GM12872 (cell line): ENCODE measurements around the gene BRAT1.

Experiments
- TF ChIP-seq, protein P1 (sequence below): IDR thresholded peaks from 3 replicates; pipeline ENCODE4 v1.5.1; 2011; ENCODE audit warnings: low read depth, mild to moderate bottlenecking, low read length, moderate library complexity; ENCODE audit not compliant: insufficient read depth

BRAT1 gene

DNA sequence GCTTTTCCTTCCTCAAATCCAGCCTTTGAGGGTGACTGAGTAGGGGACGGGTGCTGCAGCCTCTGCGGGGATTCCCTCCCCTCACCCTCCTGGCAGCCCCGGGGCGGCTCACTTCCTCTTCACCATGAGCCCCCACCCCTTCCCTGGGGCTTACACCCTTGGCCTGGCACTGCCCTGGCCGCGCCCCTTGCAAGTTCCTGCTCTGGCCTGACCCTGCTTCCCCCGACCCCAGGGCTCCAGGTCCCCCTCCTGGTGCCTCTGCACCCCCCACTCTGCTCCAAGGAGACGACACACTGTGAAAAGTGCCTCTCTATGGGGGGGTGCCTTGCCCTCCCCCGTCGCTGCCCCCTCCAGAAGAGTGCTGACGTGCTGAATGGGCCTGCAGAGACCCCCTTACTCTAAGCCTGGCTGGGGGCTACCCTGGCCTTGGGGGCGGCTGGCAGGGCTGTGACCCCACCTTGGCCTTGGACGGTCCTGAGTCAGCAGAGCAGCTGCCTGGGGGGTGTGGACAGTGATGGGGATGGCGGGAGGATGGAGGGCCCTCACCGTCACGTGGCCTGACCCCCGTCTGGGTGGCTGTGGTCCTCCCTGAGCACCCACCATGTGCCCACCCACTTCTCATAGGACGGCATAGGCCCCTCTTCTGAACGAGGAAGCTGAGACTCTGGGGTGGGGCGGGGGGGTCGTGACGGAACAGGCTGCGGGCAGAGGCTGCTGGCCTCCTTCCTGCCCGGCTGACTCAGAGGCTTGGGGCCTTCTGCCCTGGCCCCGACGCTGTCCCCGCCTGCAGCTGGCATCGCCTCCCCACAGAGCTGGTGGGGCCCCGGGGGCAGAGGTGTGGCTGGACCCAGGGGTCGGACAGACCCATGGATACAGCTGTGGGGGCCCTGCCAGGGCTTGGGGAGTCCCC is 25.9 kb downstream of the BRAT1 start:
- TF ChIP-seq, protein P1, sequence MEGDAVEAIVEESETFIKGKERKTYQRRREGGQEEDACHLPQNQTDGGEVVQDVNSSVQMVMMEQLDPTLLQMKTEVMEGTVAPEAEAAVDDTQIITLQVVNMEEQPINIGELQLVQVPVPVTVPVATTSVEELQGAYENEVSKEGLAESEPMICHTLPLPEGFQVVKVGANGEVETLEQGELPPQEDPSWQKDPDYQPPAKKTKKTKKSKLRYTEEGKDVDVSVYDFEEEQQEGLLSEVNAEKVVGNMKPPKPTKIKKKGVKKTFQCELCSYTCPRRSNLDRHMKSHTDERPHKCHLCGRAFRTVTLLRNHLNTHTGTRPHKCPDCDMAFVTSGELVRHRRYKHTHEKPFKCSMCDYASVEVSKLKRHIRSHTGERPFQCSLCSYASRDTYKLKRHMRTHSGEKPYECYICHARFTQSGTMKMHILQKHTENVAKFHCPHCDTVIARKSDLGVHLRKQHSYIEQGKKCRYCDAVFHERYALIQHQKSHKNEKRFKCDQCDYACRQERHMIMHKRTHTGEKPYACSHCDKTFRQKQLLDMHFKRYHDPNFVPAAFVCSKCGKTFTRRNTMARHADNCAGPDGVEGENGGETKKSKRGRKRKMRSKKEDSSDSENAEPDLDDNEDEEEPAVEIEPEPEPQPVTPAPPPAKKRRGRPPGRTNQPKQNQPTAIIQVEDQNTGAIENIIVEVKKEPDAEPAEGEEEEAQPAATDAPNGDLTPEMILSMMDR, result no peak

DNA sequence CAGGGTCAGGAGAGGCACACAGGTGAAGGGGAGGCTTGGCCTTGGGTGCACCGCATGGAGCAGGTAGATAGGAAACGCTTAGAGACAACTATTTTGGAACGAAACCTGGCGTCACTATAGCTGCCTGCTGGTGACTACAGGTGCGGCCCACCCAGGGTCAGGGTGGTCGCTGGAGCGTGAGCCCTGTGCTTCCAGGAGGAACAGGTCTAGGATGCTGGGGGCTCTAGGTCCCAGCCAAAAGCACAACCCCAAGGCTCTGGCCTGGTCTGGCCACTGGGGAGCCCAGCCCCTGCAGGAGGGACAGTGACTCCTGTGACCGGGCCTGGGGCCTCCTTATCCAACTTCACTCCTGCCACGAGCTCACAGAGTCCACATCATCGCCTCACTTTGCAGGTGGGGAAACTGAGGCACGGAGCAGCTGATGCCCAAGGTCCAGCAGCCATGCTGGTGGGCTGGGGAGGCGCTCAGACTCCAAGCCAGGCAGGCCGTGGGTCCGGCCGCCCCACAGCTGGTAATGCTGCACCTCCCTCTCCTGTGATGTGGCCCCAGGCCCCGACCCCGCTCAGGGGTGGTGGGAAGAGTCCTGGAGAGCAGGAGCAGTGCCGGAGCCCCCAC is 26.7 kb downstream of the BRAT1 start:
- TF ChIP-seq, protein P1, result no peak

DNA sequence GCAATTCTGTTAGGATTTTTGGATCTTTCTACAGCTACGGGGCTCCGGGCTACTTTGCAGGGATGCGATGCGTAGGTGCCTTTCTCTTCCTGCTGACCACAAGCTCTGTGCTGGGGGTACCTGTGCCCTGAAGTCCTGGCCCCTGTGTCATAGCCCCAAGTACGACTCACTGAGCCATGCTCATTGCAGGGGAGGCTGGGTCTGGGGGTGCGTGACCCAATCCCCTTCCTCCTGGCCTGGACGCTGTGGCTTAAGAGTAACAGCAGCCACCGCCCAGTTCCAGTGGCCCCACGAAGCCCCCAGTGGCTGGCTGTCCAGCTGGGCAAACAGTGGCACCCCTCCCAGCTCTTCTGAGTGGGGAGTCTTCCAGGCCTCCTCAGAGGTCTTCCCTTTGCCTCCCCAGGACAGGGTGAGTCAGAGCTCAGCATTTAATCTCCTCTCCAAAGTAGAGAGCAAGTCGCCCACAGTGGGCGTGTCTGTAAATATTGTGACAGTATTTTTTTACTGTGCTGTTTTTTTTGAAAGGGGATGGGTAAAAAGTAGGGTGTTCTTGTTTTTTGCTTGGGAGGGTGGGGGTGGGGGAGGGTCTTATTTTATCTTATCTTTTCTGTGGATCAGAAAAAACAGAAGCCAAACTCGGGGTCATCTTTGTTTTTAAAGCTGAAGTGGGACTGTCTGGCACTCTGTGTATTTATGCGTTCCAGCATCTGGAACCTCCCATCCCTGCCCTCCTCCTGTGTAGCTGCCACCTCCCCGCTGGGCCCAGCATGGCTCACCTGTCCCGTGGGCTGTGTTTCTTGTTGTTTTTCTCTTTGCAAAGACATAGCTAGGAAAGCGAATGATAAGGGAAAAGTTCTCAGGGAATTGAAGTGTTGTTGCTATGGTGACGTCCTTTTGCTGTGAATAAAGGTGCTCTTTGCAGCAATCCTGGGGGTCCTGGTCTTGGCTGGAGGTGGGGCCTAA is 27.5 kb downstream of the BRAT1 start:
- TF ChIP-seq, protein P1, result no peak

GRCh38 chr7:2526659-2527504 is 28.4 kb downstream of the BRAT1 start:
- TF ChIP-seq, protein P1, result no peak

DNA sequence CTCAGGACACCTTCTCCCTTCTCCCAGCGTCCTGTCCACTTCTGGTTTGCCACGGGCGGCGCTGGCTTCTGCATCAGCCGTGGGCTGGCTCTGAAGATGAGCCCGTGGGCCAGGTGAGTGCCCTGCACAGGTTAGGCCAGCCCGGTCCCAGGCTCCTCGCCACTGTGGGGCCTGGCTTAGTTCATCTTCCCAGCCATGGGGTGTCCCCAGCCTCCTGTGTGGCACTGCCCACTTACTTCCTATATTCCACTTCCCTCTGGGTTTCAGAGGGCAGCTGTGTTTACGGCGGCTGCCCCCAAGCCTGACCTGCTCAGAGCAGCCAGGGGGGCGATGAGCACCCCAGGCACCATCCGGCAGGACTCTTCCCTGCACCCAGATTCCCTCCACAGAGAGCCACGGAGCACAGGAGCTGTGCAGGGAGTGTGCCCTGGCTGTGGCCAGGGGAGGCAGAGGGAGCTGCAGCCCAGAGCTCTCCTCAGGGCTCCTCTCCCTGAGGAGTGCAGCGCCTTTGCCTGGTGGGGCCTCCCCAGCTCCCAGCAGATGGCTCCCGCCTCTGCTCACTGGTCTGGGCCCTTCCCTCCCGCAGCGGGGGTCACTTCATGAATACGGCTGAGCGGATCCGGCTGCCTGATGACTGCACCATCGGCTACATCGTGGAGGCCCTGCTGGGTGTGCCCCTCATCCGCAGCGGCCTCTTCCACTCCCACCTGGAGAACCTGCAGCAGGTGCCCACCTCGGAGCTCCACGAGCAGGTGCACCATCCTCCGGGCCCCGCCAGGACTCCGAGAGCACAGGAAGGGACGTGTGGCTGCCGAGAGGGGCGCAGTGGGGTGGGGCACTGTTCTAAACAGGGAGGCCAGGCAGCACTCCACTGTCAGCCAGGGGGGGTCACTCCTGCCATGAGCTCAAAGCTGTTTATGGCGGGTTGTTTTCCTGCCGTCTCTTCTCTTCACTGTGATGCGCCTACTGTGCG is 29.4 kb downstream of the BRAT1 start:
- TF ChIP-seq, protein P1, result no peak

GRCh38 chr7:2524808-2525657 is 30.3 kb downstream of the BRAT1 start:
- TF ChIP-seq, protein P1, result no peak
